A673 (cell line): Measurements from ENCODE around the gene DIPK2A. TPM values are rescaled to one million over a fixed set of nuclear protein-coding genes. Genes with fewer than 3 reads are reported as not detected.

ENCODE experiments used
- BruUV-seq: library from RNA; stranded (reverse); fragments of 400-500 nt; replicated peaks from 2 replicates; lab custom pipeline; 2021; lab: Mats Ljungman, UMichigan
- CTCF ChIA-PET: fragments of 300-600 bp; sonication (Branson Sonifier 250); formaldehyde crosslinking; loops from one replicate; lab custom pipeline; 2022; ENCODE audit warnings: antibody characterized with exemption; lab: Charles Lee
- POLR2A ChIA-PET: fragments of 300-600 bp; sonication (Branson Sonifier 250); formaldehyde crosslinking; loops from one replicate; lab custom pipeline; 2022; ENCODE audit warnings: antibody characterized with exemption; ENCODE audit not compliant: low non-redundant PET; lab: Charles Lee
- DNase-seq: peaks from one replicate; pipeline ENCODE4 v3.0.0-alpha.2; 2015; ENCODE audit warnings: low spot score
- H3K27ac ChIP-seq: fragments of 200-600 bp; sonication (generic); 2 replicates; pipeline ENCODE4 v1.5.1; 2016; ENCODE audit warnings: mixed run types, low read depth, mild to moderate bottlenecking, mixed read lengths, antibody characterized with exemption, low read length; ENCODE audit not compliant: poor library complexity, severe bottlenecking
- H3K27me3 ChIP-seq: fragments of 200-600 bp; sonication (generic); replicated peaks from 2 replicates; pipeline ENCODE4 v1.6.1; 2017; ENCODE audit warnings: mixed run types, low read depth, mild to moderate bottlenecking, mixed read lengths, antibody characterized with exemption, low read length; ENCODE audit not compliant: insufficient read depth, poor library complexity
- H3K36me3 ChIP-seq: fragments of 200-600 bp; sonication (generic); 2 replicates; pipeline ENCODE4 v1.6.1; 2016; ENCODE audit warnings: mixed run types, mild to moderate bottlenecking, mixed read lengths, antibody characterized with exemption, low read length; ENCODE audit not compliant: insufficient read depth, poor library complexity, severe bottlenecking
- H3K4me1 ChIP-seq: fragments of 200-600 bp; sonication (generic); 2 replicates; pipeline ENCODE4 v1.6.1; 2017; ENCODE audit warnings: mixed run types, mild to moderate bottlenecking, mixed read lengths, antibody characterized with exemption, low read length; ENCODE audit not compliant: insufficient read depth, poor library complexity, severe bottlenecking
- H3K4me3 ChIP-seq: fragments of 200-600 bp; sonication (generic); 2 replicates; pipeline ENCODE4 v1.5.1; 2016; ENCODE audit warnings: low read depth, mixed run types, mild to moderate bottlenecking, mixed read lengths, low read length; ENCODE audit not compliant: poor library complexity, severe bottlenecking
- H3K9me3 ChIP-seq: fragments of 200-600 bp; sonication (generic); 2 replicates; pipeline ENCODE4 v1.6.1; 2016; ENCODE audit warnings: mixed run types, low read depth, mild to moderate bottlenecking, mixed read lengths, antibody characterized with exemption, low read length; ENCODE audit not compliant: poor library complexity, severe bottlenecking
- CTCF ChIP-seq: fragments of 300-800, 200-600 bp; sonication (generic); conservative IDR thresholded peaks from 2 replicates; pipeline ENCODE4 v1.5.1; 2017; ENCODE audit warnings: low read depth, mild to moderate bottlenecking, antibody characterized with exemption, low read length, moderate library complexity, mixed read lengths
- EZH2 ChIP-seq: fragments of 200-600 bp; sonication (generic); IDR thresholded peaks from 2 replicates; pipeline ENCODE4 v1.6.1; 2017; ENCODE audit warnings: borderline replicate concordance, low read depth, mild to moderate bottlenecking, mixed read lengths, antibody characterized with exemption, low read length; ENCODE audit not compliant: poor library complexity, severe bottlenecking
- intact Hi-C: fragments of 100-400 bp; cut with micrococcal nuclease; formaldehyde crosslinking; loops from one replicate; pipeline ENCODE4 v1.10.0; 2022; ENCODE audit not compliant: unreplicated experiment
- total RNA-seq: library from RNA; stranded (reverse); gene quantifications from 2 replicates; pipeline ENCODE4 v1.2.3, GENCODE V29; 2021

The DIPK2A gene
- total RNA-seq, 1 experiment from 2014 or later = 47.7 TPM

DNA sequence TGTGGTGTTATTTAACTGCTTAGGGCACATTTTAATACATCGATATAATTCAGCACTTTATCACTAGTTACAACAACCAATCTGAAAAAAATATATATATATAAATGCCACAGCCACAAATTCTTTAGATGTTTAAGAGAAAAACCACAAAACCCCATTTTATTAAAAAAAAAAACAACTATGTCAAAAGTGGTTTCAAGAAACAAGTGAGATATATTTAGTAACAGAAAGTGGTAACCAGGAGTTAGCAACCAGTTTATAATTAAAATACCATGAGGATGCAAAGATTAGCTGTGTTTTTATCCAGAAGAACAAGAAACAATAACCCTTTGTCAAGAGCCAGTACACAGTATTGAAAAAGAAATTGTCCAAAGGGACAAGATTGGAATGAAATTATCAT lies 14.8 kb upstream of the DIPK2A start:
- DNase-seq = no peak
- Histone ChIP-seq H3K4me3 (no peak overlapping the region), H3K9me3 (no peaks in the 10 kb centered on the region), H3K4me1 (no peaks in the 10 kb centered on the region), H3K27me3 (no peaks in the 10 kb centered on the region), H3K27ac (no peak overlapping the region), H3K36me3 (no peaks in the 10 kb centered on the region)
- ChIA-PET POLR2A (no interaction called here), CTCF (interaction anchor here (0.6 kb wide), 1 partner anchor 191 kb away, joined by 4 read pairs; no protein-coding TSS in a partner anchor)
- no TSS peak for BruUV-seq
- intact Hi-C loops = no loop called here
- TF ChIP-seq CTCF (no peak), EZH2 (no peak)

DNA sequence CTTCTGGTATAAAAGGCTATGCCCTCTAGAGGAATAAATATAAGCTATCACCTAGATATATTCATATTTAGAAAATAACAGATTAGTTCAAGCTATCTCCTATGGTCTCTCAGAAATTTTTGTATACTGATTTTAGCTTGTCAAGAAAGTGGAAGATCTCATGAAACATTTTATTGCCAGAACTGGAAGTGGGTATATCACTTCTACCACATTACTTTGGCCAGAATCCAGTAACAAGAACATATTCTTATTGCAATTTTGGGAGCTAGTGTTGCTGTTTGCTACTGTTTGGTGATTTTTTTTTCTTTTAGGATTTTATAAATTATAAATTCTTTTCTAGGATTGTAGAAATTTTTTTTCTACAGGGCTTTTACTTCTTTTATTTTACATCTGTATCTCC lies 14.2 kb upstream of the DIPK2A start:
- H3K36me3 ChIP-seq = no peaks in the 10 kb centered on the region
- no peak overlapping the region for H3K4me3 ChIP-seq
- no peaks in the 10 kb centered on the region for H3K4me1 ChIP-seq
- no peaks in the 10 kb centered on the region for H3K9me3 ChIP-seq
- TF ChIP-seq CTCF (no peak), EZH2 (no peak)
- intact Hi-C loops = no loop called here
- POLR2A ChIA-PET = no interaction called here
- no peak overlapping the region for H3K27ac ChIP-seq
- no TSS peak for BruUV-seq
- CTCF ChIA-PET = interaction anchor here (0.6 kb wide), 1 partner anchor 191 kb away, joined by 4 read pairs; no protein-coding TSS in a partner anchor
- no peaks in the 10 kb centered on the region for H3K27me3 ChIP-seq
- DNase-seq = no peak

- Histone ChIP-seq H3K27ac (no peak overlapping the region), H3K4me1 (no peaks in the 10 kb centered on the region), H3K9me3 (no peaks in the 10 kb centered on the region), H3K4me3 (no peak overlapping the region), H3K27me3 (no peaks in the 10 kb centered on the region), H3K36me3 (no peaks in the 10 kb centered on the region)
- intact Hi-C loops = no loop called here
- POLR2A ChIA-PET = no interaction called here
- no peak for TF ChIP-seq EZH2
- no peak for DNase-seq
- BruUV-seq = no TSS peak
- CTCF ChIA-PET = no interaction called here
These were observed 12.7 kb upstream of the DIPK2A start for GRCh38 chr3:143958966-143959365.

DNA sequence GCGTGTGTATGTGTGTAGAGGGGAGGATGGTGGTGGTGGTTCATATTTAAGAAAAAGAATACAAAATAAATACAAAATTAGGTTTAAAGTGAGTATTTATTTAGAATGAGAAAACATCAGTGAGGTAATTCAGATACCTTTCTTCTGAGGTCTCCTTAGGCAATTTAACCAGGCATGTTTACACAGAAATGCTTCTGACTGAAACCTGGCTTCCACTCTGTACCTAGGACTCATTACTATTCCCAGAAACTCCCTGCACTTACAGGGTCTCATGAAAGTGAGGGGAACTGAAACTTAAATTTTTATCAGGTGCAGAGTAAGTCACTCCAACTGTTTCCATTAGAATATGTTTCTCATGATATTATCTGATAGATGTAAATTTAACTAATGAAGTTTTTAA lies 10.3 kb upstream of the DIPK2A start:
- H3K9me3 ChIP-seq = no peaks in the 10 kb centered on the region
- intact Hi-C loops = no loop called here
- no TSS peak for BruUV-seq
- no peak overlapping the region for H3K4me3 ChIP-seq
- no peak for TF ChIP-seq EZH2
- TF ChIP-seq CTCF = no peak
- H3K27me3 ChIP-seq = no peaks in the 10 kb centered on the region
- DNase-seq = no peak
- CTCF ChIA-PET = no interaction called here
- no peaks in the 10 kb centered on the region for H3K4me1 ChIP-seq
- H3K27ac ChIP-seq = no peak overlapping the region
- no peaks in the 10 kb centered on the region for H3K36me3 ChIP-seq
- POLR2A ChIA-PET = no interaction called here
